Hepatocyte (in vitro differentiated cells): ENCODE measurements around the gene CEP19. TPM values are rescaled to one million over a fixed set of nuclear protein-coding genes. Genes with fewer than 3 reads are reported as not detected.
"Not testable (repeated sequence)": the region's sequence is repeated elsewhere in the genome, so short reads cannot be mapped to it uniquely, and the experiment has no call there.

ENCODE experiments used
- DNase-seq: peaks from one replicate; pipeline ENCODE4 v3.0.0-alpha.2; 2016; ENCODE audit warnings: low spot score
- H2AFZ ChIP-seq: fragments of 200-600 bp; sonication (generic); 2 replicates; pipeline ENCODE4 v1.6.0; 2016; ENCODE audit warnings: antibody characterized with exemption, mild to moderate bottlenecking
- H3K27ac ChIP-seq: fragments of 200-600 bp; sonication (generic); 2 replicates; pipeline ENCODE4 v1.5.1; 2016; ENCODE audit warnings: mild to moderate bottlenecking
- H3K27me3 ChIP-seq: fragments of 200-600 bp; sonication (generic); 2 replicates; pipeline ENCODE4 v1.6.1; 2016
- H3K36me3 ChIP-seq: fragments of 200-600 bp; sonication (generic); replicated peaks from 2 replicates; pipeline ENCODE4 v1.5.1; 2016; ENCODE audit warnings: low read depth; ENCODE audit not compliant: insufficient read depth
- H3K4me1 ChIP-seq: fragments of 200-600 bp; sonication (generic); 2 replicates; pipeline ENCODE4 v1.5.1; 2016; ENCODE audit warnings: mild to moderate bottlenecking, moderate library complexity; ENCODE audit not compliant: insufficient read depth
- H3K4me2 ChIP-seq: fragments of 200-600 bp; sonication (generic); 2 replicates; pipeline ENCODE4 v1.6.0; 2016
- H3K4me3 ChIP-seq: fragments of 200-600 bp; sonication (generic); 2 replicates; pipeline ENCODE4 v1.5.1; 2016; ENCODE audit warnings: mild to moderate bottlenecking
- H3K79me2 ChIP-seq: fragments of 200-600 bp; sonication (generic); 2 replicates; pipeline ENCODE4 v1.6.0; 2017; ENCODE audit warnings: mild to moderate bottlenecking
- H3K9me2 ChIP-seq: fragments of 200-600 bp; sonication (generic); replicated peaks from 2 replicates; pipeline ENCODE4 v1.6.0; 2017; ENCODE audit warnings: mild to moderate bottlenecking; ENCODE audit not compliant: insufficient read depth
- H3K9me3 ChIP-seq: fragments of 200-600 bp; sonication (generic); 2 replicates; pipeline ENCODE4 v1.5.1; 2016; ENCODE audit warnings: low read depth, mild to moderate bottlenecking
- H4K20me1 ChIP-seq: fragments of 200-600 bp; sonication (generic); 2 replicates; pipeline ENCODE4 v1.6.0; 2016; ENCODE audit warnings: mild to moderate bottlenecking; ENCODE audit not compliant: insufficient read depth, poor library complexity, severe bottlenecking
- CTCF ChIP-seq: fragments of 200-600 bp; sonication (generic); IDR thresholded peaks from 2 replicates; pipeline ENCODE4 v1.5.1; 2016; ENCODE audit warnings: antibody characterized with exemption, mild to moderate bottlenecking; ENCODE audit not compliant: poor library complexity
- EZH2 ChIP-seq: fragments of 200-600 bp; sonication (generic); IDR thresholded peaks from 2 replicates; pipeline ENCODE4 v1.6.1; 2016; ENCODE audit warnings: antibody characterized with exemption, mild to moderate bottlenecking, borderline replicate concordance
- EZH2phosphoT487 ChIP-seq: fragments of 200-600 bp; sonication (generic); IDR thresholded peaks from one replicate; pipeline ENCODE4 v1.6.1; 2018; ENCODE audit warnings: antibody characterized with exemption, mild to moderate bottlenecking, low read depth, moderate library complexity; ENCODE audit not compliant: unreplicated experiment, severe bottlenecking
- WGBS: methylation state at CpG from one replicate; pipeline ENCODE4 v1.1.6; 2016; ENCODE audit warnings: low lambda C conversion rate; ENCODE audit errors: missing lambda C conversion rate; 5-methylcytosine and 5-hydroxymethylcytosine counted together
- polyA plus RNA-seq: library from polyadenylated mRNA; unstranded; fragments of >200 nt; fragmentation: Nextera tagmentation; extraction: Ambion mirVana; gene quantifications from 2 replicates; pipeline ENCODE4 v1.2.1, GENCODE V29; 2016
- total RNA-seq: library from RNA; depleted of rRNA; stranded (reverse); fragments of >200 nt; gene quantifications from 2 replicates; pipeline ENCODE4 v1.2.3, GENCODE V29; 2014

Gene CEP19
- total and polyA plus RNA-seq, 2 experiments from 2014 or later, result 3.8 to 6.0 TPM

- 27% methylated on average over 9 of the region's 9 CpGs for WGBS
- no peaks in the 10 kb centered on the region for H3K27me3 ChIP-seq
- no peaks in the 10 kb centered on the region for H3K36me3 ChIP-seq
- DNase-seq, result peak; percentile 62
- peak overlapping the region; percentile 77 for H3K27ac ChIP-seq
- H3K4me2 ChIP-seq, result peak overlapping the region; percentile 66
- H3K4me1 ChIP-seq, result peaks cover 13% of the 10 kb centered on the region
- TF ChIP-seq CTCF (no peak), EZH2phosphoT487 (no peak), EZH2 (no peak)
- no peaks in the 10 kb centered on the region for H3K9me2 ChIP-seq
- H2AFZ ChIP-seq, result peak overlapping the region; percentile 2
- H3K79me2 ChIP-seq, result peaks cover 91% of the 10 kb centered on the region
- H3K9me3 ChIP-seq, result no peaks in the 10 kb centered on the region
- no peak overlapping the region for H3K4me3 ChIP-seq
- peaks cover 27% of the 10 kb centered on the region for H4K20me1 ChIP-seq
These were observed 42.3 kb upstream of the CEP19 start for GRCh38 chr3:196754091-196754981.

GRCh38 chr3:196753201-196753600 lies 41.2 kb upstream of the CEP19 start:
- H4K20me1 ChIP-seq, result peaks cover 26% of the 10 kb centered on the region
- no peaks in the 10 kb centered on the region for H3K9me3 ChIP-seq
- no peak overlapping the region for H2AFZ ChIP-seq
- H3K4me3 ChIP-seq, result no peak overlapping the region
- no peaks in the 10 kb centered on the region for H3K27me3 ChIP-seq
- WGBS, result 97% methylated on average over 8 of the region's 8 CpGs
- no peak overlapping the region for H3K27ac ChIP-seq
- peaks cover 13% of the 10 kb centered on the region for H3K4me1 ChIP-seq
- DNase-seq, result no peak
- no peak overlapping the region for H3K4me2 ChIP-seq
- H3K36me3 ChIP-seq, result no peaks in the 10 kb centered on the region
- peaks cover 91% of the 10 kb centered on the region for H3K79me2 ChIP-seq
- no peaks in the 10 kb centered on the region for H3K9me2 ChIP-seq
- TF ChIP-seq CTCF, result no peak
- TF ChIP-seq EZH2phosphoT487, result no peak
- no peak for TF ChIP-seq EZH2

- Histone ChIP-seq H3K9me2 (no peaks in the 10 kb centered on the region), H3K27ac (no peak overlapping the region), H3K79me2 (peaks cover 98% of the 10 kb centered on the region), H3K36me3 (no peaks in the 10 kb centered on the region), H2AFZ (no peak overlapping the region), H4K20me1 (peaks cover 32% of the 10 kb centered on the region), H3K4me1 (peaks cover 8% of the 10 kb centered on the region), H3K9me3 (no peaks in the 10 kb centered on the region), H3K27me3 (no peaks in the 10 kb centered on the region), H3K4me2 (no peak overlapping the region), H3K4me3 (no peak overlapping the region)
- 91% methylated on average over 8 of the region's 8 CpGs for WGBS
- TF ChIP-seq CTCF, result no peak
- no peak for TF ChIP-seq EZH2phosphoT487
- no peak for TF ChIP-seq EZH2
- no peak for DNase-seq
These were observed 37.1 kb upstream of the CEP19 start for GRCh38 chr3:196749125-196749524.

- peaks cover 81% of the 10 kb centered on the region for H3K79me2 ChIP-seq
- not testable (repeated sequence) for H3K4me3 ChIP-seq, H2AFZ ChIP-seq, H3K9me3 ChIP-seq, H3K9me2 ChIP-seq, H3K27ac ChIP-seq, H3K27me3 ChIP-seq, DNase-seq, H3K4me1 ChIP-seq, H3K36me3 ChIP-seq, H3K4me2 ChIP-seq
- WGBS, result 98% methylated on average over 10 of the region's 10 CpGs
- H4K20me1 ChIP-seq, result peaks cover 39% of the 10 kb centered on the region
These were observed 31.5 kb upstream of the CEP19 start for GRCh38 chr3:196743569-196743968.
